Limb (tissue), 2 donors: ENCODE measurements around the gene ADCY9.
"Not testable (repeated sequence)": the region's sequence is repeated elsewhere in the genome, so short reads cannot be mapped to it uniquely, and the experiment has no call there.

Experiments
- DNase-seq, 2 donors: peaks; one replicate each; pipeline ENCODE4 v3.0.0-alpha.2; 2016; ENCODE audit errors: extremely low spot score in 2 of 2

ADCY9 gene

DNA sequence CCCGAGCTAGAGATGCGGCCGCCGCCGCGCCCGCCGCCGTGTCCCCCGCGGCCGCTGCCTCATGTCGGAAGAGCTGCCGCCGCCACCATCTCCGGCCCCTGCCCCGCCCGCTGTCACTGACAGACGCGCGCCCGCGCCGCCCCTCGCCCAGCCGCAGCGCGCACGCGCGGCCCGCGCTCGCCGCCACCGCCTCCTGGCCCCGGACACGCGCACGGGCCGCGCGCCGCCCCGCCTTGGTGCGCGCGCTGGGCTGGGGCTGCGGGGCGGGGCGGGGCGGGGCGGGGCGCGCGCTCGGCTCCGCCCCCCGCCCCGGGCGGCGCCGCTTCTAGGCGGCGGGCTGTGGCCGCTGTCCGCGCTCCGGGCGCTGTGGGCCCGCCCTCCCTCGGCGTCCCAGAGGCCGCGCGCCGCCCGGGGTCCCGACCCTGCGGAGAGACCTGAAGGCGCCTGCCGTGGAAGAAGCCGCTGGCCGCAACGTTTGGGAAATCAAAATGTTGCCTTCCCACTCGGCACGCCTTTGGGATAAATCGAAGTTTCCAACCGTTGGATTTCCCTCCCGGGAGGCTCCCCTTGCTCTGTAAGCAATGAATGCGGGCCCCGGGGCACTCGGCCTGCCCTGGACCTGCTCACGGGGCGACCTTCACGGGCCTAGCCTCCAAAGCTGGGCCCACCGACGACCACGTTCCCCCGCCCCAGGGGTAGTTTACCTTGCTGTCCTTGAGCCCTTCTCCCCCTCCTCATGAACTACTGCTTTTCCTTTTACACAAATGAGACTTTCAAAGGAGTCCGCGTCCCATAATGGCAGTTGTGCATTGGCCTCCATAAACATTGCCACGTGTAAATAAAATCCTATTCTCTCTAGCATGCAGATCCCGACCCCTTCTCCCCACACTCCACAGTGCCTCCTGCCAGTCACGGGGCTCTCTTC is at the start of gene ADCY9:
TSS of gene ADCY9 (minus strand) at position 118 of the 925 bp plus-strand sequence. CDS start 1,000 bp downstream, outside the sequence.
- peak; percentile 83 to 90 for DNase-seq

DNA sequence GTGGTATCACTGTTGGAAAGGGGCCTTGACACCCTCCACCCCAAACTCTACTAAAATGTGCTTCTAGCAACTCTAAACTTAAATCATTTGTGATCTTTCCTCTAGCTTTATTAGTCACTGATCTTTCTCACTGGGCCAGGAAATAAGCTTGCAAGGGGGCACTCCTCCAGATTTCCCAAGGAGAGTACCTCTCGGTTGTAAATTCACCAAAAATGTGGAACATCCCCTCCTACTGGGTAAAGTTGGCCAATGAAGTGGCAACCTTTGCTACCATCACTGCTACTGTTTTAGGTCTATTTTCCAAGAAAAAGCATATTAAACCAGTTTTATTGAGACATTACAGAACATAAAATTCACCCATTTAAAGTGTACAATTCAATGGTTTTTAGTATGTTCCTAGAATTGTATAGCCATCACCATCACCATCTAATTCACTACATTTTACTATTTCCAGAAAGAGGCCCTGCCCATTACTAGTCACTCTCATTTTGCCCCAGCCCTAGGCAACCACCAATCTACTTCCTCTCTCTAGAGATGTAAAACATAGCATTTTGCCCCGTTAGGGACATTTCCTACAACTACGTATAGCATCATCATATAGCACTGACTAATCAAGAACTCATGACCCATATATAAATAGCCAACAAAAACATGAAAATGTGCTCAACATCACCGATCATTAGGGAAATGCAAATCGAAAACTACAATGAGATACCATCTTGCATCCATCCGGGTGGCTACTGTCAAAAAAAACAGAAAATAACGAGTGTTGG is 44.6 kb upstream of the ADCY9 start:
- DNase-seq = no peak

DNA sequence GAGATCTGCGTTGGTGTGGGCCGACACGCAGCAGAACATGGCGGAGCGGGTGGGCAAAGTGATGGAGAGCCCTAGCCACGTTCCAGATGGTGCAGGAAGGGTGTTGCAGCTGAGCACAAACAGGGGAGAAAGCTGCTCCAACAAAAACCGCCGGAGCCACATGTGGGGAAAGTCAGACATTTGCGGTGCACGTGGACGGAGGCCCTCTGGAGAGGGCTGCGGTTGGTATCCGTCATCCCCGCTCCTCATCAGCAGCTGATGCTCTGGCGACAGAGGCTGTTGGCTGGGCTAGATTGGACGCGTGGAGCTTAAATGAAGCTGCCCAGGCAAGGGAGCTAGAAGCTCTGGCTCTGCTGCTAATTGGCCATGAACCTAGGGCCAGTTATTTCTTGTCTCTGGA is 43.5 kb upstream of the ADCY9 start:
- no peak for DNase-seq

DNA sequence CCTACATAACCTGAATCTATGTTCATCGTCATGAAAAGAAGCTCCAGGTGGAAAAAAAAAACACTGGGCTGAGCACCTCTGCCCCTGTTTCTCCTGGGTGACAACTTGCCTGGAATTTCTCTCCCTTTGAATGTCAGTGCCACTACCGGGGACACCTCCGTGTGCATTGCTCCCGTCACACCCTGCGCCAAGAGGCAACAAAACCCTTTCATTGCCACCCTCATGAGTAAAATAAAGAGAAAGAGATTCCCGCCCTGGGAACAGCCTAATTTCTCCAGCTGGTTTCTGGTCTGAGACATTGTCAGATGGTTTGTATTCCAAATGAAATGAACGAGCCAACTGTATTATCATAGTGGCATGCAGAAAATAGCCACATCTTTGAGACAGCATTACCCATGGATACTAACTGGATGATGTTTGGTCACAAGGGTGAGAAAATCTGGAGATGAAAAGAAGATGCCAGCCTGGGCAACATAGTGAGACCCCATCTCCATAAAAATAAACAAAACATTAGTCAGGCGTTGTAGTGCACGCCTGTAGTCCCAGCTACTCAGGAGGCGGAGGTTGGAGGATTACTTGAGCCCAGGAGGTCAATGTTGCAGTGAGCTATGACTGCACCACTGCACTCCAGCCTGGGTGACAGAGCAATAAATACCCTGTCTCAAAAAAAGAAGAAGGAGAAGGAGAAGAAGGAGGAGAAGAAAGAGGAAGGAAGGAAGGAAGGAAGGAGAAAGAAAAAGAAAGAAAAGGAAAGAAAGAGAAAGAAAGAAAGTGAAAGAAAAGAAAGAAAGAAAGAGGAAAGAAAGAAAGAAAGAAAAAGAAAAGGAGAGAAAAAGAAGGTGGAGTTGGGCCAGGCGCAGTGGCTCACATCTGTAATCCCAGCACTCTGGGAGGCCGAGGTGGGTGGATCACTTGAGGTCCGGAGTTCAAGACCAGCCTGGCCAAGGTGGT is 42.2 kb upstream of the ADCY9 start:
- no peak for DNase-seq

DNA sequence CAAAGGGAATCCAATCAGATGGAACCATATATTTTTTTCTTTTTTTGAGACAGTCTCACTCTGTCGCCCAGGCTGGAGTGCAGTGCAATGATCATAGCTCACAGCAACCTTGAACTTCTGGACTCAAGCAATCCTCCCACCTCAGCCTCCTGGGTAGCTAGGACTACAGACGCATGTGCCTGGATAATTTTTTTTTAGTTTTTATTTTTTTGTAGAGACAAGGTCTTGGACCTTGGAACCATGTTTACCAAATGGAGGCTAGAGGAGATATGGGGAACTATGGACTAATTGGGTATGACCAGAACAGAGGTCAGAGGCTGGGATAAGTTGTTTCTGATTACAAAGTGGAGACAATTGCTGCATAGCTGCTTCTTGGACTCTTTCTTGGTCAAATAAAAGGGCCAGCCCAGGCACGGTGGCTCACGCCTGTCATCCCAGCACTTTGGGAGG is 41.2 kb upstream of the ADCY9 start:
- DNase-seq = no peak

DNA sequence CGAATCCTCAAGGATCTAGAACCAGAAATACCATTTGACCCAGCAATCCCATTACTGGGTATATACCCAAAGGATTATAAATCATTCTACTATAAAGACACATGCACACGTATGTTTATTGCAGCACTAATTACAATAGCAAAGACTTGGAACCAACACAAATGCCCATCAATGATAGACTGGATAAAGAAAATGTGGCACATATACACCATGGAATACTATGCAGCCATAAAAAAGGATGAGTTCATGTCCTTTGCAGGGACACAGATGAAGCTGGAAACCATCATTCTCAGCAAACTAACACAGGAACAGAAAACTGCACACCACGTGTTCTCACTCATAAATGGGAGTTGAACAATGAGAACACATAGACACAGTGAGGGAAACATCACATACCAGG is 40.3 kb upstream of the ADCY9 start:
- not testable (repeated sequence) for DNase-seq

DNA sequence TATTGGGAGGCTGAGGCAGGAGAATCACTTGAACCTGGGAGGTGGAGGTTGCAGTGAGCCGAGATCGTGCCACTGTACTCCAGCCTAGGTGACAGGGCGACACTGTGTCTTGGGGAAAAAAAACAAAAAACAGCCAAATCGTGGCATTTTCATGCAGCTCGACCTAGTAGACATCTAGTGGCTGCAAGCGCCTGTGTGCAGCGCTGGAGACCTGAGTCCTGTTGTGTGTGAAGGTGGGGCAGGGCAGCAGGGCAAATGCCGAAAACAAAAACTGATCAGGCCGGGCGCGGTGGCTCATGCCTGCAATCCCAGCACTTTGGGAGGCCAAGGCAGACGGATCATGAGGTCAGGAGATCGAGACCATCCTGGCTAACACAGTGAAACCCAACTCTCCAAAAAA is 37.1 kb upstream of the ADCY9 start:
- not testable (repeated sequence) for DNase-seq

DNA sequence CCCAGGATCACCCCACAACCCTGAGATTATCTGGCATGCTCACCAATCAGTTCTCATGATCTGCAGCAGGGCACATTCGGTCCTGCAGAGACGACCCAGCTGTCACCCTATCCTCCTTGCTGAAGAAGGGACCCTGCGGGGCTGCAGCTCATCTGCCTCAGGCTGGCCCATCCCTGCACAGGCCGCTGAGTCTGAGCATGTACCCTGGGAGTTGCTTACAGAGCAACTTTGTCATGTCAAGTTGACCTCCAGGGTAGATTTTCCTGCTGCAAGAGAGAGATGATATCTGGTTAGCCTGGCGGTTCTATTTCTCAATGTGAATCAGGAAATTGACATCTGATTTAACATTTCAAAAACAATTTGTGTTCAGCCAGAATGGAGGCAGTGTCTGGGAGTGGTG is 36.0 kb upstream of the ADCY9 start:
- no peak for DNase-seq

DNA sequence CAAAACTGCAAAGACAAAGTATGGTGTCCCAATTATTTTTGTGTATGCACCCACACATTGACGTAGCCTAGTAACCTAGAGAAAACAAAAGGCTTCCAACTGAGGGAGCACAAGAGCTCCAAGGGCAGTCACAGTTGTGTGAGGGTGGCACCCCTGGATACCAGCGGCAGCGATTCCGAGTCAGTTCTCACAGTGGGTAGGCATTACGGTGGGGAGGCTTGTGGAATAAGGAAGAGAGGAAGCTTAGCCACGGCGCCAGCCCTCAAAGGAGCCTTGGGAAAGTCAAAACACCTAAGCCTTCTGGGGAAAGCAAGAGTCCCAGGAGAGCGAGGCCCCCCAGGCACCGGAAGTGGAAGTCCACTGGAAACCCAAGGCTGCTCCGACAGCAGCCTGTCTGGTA is 31.0 kb upstream of the ADCY9 start:
- DNase-seq = no peak

DNA sequence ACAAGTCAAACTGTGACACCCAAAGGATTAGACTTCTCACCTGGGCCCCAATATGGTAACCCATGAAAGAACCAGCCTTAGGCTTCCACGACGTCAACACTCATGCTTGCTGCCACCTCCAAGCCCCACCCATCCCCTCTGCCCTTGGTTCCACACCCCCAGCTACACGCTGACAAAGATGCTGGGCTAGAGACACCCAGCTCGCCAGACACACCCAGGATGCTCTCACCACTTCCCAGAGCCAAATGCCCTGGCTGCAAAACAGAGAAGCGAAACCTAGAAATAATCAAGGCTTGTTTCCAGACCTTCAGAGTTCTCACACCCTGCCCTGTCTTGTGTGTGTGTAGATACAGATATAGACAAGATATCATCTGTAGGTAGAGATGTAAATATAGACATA is 26.0 kb upstream of the ADCY9 start:
- no peak for DNase-seq

DNA sequence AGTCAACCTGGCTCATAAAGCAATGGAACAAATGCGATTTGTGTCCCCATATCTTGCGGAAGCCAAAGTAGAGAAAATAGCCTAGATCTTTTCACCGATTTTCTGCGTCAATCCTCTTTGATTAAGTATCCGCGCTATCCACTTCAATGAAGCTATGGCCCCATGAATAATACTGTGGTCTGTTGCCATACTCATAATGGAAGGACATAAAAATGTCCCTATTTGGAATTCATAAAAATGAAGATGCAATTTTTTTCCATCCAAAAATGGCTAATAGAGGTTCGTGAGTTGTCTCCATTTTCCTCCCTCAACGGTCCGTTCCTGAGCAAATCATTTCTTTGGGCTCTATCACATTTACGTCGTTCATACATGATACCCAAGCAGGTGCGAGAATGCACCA is 25.4 kb upstream of the ADCY9 start:
- DNase-seq = no peak

DNA sequence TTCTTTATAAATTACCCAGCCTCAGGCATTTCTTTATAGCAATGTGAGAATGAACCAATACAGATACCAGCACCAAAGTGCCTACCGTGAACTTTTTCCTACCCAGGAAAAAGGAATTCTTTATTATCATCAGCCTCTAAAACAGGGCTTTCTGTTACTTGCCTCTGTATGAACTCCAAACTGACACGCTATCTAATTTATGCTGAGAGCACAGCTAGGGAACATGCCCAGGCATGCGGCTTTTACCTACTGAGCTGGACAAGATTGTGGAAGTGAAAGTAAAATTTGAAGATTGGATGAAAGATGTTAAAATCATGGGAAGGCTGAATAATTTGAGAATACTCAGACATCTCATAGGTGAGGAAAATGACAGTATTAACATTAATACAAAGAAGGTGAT is 24.4 kb upstream of the ADCY9 start:
- DNase-seq = no peak

DNA sequence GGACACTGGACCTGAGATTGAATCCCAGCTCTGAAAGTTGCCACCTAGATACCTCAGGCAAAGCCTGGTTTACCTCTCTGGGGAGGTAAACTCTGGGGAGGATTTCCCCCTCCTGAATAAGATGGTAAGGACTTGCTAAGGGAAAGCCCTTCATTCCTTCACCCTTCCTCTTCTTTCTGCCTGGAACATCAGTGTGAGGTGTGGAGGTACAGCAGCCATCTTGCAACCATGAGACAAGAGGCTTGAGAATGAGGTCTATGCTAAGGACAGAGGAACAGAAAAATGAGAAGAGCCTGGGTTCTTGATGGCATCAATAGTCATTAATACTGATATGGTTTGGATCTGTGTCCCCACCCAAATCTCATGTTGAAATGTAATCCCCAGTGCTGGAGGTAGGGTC is 23.7 kb upstream of the ADCY9 start:
- no peak for DNase-seq

DNA sequence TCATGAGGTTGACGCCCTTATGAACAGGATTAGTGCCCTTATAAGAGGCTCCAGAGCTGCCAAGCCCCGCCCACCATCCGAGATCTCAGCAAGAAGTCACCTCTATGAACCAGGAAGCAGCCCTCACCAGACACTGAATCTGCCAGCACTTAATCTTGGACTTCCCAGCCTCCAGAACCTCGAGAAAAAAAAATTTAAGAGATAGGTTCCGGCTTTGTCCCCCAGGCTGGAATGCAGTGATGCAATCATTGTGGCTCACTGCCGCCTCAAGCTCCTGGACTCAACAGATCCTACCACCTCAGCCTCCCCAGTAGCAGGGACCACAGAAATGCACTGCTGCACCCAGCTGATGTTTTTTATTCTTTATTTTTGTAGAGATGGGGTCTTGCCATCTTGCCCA is 22.5 kb upstream of the ADCY9 start:
- DNase-seq = no peak

DNA sequence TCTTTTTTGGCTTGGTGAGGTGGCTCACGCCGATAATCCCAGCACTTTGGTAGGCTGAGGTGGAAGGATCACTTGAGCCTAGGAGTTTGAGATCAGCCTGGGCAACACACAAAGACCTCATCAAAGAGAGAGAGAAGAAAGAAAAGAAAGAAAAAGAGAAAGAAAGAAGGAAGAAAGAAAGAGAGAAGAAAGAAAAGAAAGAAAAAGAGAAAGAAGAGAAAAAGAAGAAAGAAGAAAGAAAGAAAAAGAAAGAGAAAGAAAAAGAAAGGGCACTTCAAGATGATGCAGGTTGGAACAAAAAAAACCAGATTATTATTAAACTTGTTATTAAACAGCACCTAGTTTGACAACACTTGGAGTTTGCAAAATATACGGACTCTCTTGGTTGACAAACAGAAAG is 21.2 kb upstream of the ADCY9 start:
- no peak for DNase-seq

DNA sequence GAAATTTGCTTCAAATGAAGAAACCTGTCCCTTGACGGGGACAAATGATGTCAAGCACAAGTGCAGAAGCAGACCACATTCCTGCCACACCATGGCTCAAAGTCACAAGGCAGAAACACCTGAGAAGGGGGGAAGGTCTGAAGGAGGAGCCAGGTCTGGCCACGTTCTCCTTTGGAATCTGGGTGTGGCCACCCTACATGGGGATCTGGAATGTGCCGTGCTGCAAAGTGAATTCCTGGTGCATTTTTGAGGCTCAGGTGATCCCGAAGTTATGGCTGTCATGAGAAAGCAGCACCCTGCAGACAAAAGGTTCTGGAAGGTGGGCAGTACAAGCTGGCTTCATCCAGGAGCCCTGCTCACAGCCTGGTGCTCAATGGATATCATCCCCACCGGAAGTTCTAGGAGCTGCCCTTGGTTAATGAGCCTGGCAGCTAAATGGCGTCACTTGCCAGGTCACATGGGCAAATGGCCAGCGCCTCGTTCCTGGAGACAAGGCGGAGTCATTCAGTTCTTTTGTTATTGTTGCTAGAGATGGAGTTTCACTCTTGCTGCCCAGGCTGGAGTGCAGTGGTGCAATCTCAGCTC is 20.1 kb upstream of the ADCY9 start:
- DNase-seq = no peak

DNA sequence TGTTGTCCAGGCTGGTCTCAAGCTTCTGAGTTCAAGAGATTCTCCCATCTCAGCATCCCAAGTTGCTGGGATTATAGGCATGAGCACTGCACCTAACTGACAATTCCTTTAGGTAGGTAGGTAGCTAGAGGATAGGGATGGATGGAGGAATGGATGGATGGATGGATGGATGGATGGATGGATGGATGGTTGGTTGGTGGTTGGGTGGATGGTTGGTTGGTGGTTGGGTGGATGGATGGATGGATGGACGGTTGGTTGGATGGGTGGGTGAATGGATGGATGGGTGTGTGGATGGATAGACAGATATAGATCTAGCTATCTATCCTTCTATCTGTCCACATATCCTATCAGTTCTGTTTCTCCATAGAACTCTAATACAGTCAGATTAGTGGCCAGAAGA is 19.3 kb upstream of the ADCY9 start:
- DNase-seq = no peak

DNA sequence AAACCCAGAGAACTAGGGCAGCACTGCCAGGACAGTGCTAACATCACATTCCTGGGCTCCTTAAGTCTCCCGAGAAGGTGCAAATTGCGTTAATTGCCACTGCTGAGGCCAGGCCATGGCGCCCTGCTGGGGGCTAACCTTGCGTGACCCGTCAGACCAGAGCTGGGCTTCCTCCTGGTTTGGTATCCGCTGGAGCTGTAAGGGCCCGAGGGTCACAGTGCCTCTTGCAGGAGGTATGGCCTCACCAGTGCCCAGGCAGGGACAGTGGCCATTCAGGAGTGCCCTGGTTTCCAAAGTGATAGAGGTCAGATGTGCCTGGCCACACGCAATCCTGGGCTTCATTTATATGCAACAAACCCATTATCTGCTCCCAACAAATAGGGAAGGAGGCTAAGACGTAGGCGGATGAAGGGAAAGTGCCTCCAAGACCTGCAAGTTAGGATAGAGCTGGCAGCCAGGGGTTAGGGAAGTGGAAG is 17.7 kb upstream of the ADCY9 start:
- DNase-seq = no peak

DNA sequence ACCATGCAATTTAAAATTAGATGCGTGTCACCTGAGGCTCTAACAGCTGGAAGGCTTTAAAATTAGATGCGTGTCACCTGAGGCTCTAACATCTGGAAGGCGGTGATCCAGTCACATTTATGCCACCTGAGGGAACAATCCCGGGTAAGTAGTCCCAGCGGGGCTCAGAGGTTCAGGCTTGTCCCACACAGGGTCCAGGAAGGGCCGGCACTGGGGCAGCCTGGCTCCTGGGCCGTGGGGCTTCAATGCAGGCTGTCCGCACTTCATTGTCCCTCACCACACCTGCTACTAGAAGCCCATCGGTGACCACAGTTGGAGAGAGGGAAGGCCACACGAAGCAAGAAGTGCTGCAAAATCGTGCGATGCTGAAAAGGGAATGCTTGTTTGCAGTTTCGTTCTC is 15.4 kb upstream of the ADCY9 start:
- DNase-seq = no peak

DNA sequence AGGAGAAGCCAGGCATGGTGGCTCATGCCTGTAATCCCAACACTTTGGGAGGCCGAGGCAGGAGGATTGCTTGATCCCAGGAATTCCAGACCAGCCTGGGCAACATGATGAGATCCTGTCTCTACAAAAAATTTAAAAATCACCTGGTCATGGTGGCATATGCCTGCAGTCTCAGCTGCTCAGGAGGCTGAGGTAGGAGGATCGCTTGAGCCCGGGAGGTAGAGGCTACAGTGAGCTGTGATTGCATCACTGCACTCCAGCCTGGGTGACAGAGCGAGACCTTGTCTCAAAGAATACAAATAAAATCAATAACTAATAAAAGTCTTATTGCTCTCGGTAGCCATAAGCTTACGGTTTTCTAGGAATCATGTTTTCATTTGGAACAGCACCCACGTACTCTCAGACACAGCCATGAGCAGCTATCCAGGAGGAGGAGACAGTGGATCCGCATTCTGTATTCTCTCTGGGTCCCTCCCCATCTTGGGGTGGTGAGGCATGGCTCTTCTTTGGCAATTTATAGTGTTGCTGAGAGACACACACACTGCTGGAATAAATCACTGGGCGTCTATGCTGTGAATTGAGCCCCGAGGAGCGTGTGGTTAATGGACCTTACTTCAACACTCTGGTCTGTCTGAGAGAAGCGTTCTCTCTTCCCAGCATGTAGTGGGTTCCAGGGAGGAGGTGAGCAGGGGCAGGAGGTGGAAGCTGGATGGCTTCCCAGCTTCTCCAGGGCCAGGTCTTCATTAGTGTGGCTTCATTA is 8.5 kb upstream of the ADCY9 start:
- no peak for DNase-seq
